HG03432 (cell line): ENCODE data around the gene U2AF2.
"Not testable (repeated sequence)": the region's sequence is repeated elsewhere in the genome, so short reads cannot be mapped to it uniquely, and the experiment has no call there.

Experiments
- ATAC-seq: cut with Tn5 transposase; IDR thresholded peaks from one replicate; pipeline ENCODE4 v1.9.1; 2021; ENCODE audit warnings: mild to moderate bottlenecking, moderate library complexity; ENCODE audit not compliant: unreplicated experiment

Gene U2AF2

GRCh38 chr19:55700813-55701212 is 46.0 kb downstream of the U2AF2 start:
- ATAC-seq: no peak

DNA sequence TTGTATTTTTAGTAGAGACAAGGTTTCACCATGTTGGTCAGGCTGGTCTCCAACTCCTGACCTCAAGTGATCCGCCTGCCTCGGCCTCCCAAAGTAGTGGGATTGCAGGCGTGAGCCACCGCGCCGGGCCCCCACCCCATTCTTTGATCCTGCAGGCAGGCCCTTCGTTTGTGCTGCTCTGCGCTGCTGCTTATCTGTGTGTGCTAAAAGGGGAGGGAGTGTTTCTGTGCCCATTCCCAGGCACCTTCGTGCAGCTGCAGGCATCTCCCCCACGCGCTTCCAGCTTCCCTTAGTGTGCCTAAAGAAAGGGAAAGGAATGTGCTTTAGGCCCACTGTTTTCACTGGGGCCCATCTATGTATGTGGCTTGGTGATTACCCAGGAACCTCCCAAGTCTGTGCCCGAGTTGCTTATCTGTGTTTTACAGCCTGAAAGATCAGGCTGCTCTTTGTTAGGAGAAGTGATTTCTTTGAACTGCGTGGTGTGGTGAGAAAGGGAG is 47.3 kb downstream of the U2AF2 start:
- ATAC-seq: no peak

- no peak for ATAC-seq
These were observed 49.0 kb downstream of the U2AF2 start for GRCh38 chr19:55703790-55704215.

GRCh38 chr19:55704494-55705245 is 49.8 kb downstream of the U2AF2 start:
- no peak for ATAC-seq

GRCh38 chr19:55705972-55706371 is 51.1 kb downstream of the U2AF2 start:
- ATAC-seq: no peak

- ATAC-seq: no peak
These were observed 56.9 kb downstream of the U2AF2 start for GRCh38 chr19:55711719-55712118.

- no peak for ATAC-seq
These were observed 58.2 kb downstream of the U2AF2 start for GRCh38 chr19:55712804-55713631.

DNA sequence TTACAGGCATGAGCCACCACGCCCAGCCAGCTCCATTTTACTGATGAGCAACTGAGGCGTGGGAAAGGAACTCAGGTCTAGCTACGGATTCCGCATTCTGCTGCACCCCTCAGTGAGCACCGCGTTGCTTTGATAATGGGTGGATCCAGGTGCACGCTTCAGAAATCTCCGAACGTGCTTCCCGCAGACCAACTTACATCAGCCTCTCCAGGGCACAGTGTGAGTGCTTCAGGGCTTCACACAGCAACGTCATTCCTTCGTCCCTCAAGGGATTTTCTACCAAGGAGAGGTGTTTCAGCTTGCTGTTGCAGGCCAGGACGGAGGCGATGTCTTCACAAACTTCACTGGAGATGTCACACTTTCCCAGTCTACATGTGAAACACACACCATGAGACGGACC is 61.7 kb downstream of the U2AF2 start:
- ATAC-seq: no peak

DNA sequence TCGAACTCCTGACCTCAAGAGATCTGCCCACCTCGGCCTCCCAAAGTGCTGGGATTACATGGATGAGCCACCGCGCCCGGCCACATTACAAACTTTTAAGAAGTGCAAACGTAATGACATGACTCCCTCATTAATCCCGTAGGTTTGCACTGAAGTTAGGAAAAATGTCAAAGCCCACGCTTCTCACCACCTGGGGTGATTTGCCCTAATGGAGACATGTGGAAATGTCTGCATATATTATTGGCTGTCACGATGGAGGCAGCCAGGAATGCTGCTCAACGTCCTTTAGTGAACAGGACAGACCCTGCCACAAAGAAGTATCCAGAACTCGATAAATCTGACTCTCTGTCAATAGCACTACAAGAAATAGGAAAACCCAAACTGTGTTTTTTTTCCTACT is 62.4 kb downstream of the U2AF2 start:
- no peak for ATAC-seq

- not testable (repeated sequence) for ATAC-seq
These were observed 63.3 kb downstream of the U2AF2 start for GRCh38 chr19:55717879-55718711.

DNA sequence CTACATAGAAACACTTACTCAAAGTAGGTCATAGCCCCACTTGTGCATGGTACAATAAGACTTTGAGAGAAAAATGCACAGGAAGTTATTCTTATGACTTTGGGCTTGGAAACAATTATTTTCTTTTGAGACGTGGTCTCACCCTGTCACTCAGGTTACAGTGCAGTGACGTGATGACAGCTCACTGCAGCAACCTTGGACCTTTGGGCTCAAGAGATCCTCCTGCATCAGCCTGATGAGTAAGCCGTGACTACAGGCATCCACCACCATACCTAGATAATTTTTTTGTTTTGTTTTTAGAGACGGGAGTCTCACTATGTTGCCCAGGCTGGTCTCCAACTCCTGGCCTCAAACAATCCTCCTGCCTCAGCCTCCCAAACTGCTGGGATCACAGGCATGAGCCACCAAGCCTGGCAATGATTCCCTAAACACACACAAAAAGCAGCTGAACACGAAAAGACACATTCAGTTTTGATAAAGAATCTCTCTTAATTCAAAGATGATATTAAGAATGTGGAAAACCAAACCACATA is 65.4 kb downstream of the U2AF2 start:
- ATAC-seq: no peak

DNA sequence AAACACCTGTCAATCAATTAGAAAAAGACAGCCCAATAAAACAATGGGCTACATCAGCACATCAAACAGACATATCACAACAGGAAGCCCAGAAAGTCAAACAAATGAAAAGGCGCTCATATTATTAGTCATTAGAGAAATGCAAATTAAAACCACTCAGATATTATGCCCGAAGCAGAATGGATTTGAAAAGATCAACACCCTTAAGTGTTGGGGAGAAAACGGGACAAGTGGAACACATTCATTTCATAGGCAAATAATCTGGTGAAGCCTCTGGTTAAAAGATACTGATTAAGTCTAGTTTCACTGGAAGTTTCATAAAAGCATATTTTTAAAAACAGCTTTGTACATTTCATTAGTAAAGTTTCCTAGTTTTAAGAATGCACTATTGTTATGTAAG is 66.0 kb downstream of the U2AF2 start:
- ATAC-seq: no peak

GRCh38 chr19:55723491-55723890 is 68.7 kb downstream of the U2AF2 start:
- ATAC-seq: no peak
